GM03348 (cell line): ENCODE measurements around the gene THUMPD2.
"Not testable (repeated sequence)": the region's sequence is repeated elsewhere in the genome, so short reads cannot be mapped to it uniquely, and the experiment has no call there.

Experiments
- DNase-seq: peaks from one replicate; pipeline ENCODE4 v3.0.0; 2012; ENCODE audit warnings: low spot score

THUMPD2 gene

GRCh38 chr2:39778775-39779340 is at the start of gene THUMPD2:
THUMPD2 (minus strand) TSS chr2:39779258; CDS start chr2:39779239, 19 bp downstream.
- peak; percentile 89 for DNase-seq

DNA sequence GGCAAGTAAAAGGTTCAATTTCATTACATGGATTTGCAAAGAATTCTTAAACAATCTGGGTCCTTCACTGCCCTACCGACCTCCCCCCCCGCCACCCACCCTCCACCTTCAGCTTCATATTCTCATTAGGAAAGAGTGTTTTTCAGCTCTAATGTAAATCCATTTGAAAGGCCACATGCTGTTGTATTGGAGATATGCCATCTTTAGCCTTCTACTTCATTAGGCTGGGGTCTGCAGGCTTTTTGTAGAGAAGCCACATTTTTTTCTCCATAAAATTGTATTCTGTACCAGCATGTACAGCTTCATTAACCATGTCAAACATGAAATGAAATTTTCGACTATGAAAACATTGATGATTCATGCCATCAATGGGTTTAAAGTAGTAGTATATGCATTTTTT is 42.8 kb upstream of the THUMPD2 start:
- DNase-seq = no peak

- no peak for DNase-seq
These were observed 37.8 kb upstream of the THUMPD2 start for GRCh38 chr2:39816845-39817244.

- DNase-seq = no peak
These were observed 37.4 kb upstream of the THUMPD2 start for GRCh38 chr2:39816428-39816827.

DNA sequence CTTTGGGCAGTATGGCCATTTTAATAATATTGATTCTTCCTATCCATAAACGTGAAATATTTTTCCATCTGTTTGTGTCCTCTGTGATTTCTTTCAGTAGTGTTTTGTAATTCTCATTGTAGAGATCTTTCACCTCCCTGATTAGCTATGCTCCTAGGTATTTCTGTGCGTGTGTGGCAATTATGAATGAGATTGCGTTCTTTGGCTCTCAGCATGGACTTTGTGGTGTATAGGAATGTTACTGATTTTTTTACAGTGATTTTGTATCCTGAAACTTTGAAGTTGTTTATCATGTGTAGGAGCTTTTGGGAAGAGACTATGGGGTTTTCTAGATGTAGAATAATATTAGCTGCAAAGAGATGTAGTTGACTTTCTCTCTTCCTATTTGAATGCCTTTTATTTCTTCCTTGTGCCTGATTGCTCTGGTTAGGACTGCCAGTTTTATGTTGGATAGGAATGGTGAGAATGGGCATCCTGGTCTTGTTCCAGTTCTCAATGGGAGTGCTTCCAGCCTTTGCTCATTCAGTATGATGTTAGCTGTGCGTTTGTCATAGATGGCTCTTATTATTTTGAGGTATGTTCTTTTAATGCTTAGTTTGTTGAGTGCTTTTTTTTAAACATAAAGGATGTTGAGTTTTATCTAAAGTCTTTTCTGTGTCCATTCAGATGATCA is 27.0 kb upstream of the THUMPD2 start:
- peak; percentile 15 for DNase-seq

GRCh38 chr2:39803839-39804238 is 24.8 kb upstream of the THUMPD2 start:
- DNase-seq = no peak

DNA sequence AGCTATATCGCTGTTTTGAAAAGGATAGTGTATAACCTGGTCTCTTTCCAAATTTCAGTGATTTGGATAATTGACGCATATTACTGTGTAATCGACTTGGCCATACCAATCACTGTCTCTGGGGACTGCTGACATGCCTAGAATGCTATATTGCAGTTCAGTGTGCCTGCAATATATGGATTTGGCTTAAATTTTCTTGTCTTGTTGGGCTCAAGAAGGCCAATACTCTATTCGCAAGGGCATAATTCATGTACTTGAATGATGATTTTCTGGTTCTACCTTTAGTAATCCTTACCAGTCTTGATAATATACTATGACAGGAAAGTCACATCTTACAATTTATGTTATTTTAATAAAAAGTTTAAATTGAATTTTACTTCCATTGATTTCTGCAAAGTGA is 21.7 kb upstream of the THUMPD2 start:
- DNase-seq = no peak

- DNase-seq = no peak
These were observed 17.1 kb upstream of the THUMPD2 start for GRCh38 chr2:39796134-39796533.

DNA sequence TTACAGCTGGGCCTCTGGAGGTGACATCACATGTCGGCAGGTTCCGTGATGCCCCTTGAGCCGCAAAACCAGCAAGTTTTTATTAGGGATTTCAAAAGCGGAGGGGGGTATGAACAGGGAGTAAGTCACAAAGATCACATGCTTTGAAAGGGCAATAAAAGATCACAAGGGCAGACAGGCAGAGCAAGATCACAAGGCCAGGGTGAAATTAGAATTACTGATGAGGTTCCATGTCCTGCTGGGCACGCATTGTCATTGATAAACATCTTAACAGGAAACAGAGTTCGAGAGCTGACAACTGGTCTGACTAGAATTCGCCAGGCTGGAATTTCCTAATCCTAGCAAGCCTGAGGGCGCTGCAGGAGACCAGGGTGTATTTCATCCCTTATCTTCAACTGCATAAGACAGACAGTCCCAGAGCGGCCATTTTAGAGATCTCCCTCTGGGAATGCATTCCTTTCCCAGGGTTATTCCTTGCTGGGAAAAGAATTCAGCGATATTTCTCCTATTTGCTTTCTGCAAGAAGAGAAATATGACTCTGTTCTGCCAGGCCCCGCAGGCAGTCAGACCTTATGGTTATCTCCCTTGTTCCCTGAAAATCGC is 11.3 kb upstream of the THUMPD2 start:
- DNase-seq = not testable (repeated sequence)

DNA sequence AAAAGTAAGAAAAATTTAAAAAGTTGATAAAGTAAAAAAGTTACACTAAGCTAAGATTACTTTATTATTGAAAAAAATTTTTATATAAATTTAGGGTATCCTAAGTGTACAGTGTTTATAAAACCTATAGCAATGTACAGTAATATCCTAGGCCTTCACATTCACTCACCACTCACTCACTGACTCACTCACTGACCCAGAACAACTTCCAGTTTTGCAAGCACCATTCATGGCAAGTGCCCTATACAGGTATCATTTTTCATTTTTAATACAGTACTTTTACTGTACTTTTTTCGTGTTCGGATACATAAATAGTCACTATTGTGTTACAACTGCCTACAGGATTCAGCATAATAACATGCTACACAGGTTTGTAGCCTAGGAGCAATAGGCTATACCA is 8.9 kb upstream of the THUMPD2 start:
- DNase-seq = no peak

GRCh38 chr2:39786761-39787522 is 7.9 kb upstream of the THUMPD2 start:
- no peak for DNase-seq

DNA sequence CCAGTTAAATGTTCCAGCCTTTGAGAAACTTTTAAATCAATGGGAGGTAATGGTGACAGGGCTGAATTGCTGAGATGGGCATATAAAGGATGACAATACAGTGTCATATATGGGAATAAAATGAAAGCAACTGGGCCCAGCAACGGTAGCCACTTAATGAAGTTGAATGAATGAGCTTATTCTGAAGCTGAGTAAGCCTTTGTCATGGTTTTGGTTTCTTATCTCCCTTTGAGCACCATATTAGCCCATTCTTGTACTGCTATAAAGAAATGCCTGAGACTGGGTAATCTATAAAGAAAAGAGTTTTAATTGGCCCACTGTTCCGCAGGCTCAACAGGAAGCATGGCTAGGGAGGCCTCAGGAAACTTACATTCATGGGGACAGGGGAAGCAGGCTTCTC is 3.5 kb upstream of the THUMPD2 start:
- DNase-seq = no peak

- no peak for DNase-seq
These were observed 2.6 kb upstream of the THUMPD2 start for GRCh38 chr2:39781697-39782096.

DNA sequence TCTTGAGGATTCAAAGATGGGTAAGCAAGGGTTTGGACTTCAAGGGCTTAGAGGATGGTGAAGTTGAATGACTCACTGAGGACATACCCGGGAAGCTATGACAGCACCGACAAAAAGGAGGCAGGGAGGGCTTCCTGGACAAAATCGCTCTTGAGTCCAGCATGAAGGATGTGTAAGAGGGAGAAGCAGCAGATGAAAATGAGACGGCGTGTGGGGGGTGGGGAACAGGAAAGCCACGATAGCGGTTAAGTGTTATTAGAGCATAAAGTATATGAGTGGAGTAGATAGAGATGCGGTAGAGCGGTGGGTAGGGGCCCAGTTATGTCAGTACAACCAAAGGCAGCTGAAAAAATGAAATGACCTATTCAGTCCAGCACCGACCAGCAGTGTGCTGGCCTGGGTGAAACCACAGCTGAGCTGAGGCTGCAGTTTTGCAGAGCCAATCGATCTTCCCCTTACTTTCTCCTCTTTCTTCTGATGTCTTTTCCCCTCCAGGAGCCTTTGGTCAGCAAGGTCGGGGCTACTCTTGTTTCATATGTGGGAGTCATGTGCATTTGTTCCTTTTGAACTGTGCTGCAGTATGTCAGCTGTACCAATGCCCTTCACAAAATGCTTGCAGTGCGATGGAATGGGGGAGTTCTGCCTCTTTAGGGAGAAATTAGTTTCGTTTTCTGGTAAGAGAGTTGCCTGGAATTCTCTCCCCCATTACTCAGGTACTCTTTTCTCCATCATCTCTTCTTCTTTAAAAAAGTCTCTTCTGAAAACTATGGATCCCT is 2.0 kb upstream of the THUMPD2 start:
- no peak for DNase-seq

DNA sequence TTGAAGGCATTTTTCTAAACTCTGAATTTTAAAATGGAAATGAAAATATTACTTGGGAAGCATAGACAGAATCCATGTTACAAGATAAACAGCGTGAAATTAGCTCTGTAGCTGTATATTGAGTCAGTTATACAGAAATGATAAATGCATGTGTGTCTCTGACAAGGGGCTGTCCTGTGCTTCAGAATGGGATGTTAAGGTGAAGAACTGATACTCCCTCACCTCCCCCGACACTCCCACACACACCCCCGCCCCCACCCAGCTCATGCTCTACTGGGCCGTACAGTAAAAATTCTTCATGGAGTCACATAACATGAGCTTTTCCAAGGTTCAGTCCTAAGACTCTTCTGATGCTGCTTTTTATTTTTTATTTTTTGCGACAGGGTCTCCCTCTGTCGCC is 869 bp upstream of the THUMPD2 start:
- no peak for DNase-seq

GRCh38 chr2:39779341-39779851 is 338 bp upstream of the THUMPD2 start:
- DNase-seq = peak; percentile 9

GRCh38 chr2:39778233-39778632 is 825 bp downstream of the THUMPD2 start:
- peak; percentile 11 for DNase-seq

- DNase-seq = no peak
These were observed 6.3 kb downstream of the THUMPD2 start for GRCh38 chr2:39772812-39773152.

DNA sequence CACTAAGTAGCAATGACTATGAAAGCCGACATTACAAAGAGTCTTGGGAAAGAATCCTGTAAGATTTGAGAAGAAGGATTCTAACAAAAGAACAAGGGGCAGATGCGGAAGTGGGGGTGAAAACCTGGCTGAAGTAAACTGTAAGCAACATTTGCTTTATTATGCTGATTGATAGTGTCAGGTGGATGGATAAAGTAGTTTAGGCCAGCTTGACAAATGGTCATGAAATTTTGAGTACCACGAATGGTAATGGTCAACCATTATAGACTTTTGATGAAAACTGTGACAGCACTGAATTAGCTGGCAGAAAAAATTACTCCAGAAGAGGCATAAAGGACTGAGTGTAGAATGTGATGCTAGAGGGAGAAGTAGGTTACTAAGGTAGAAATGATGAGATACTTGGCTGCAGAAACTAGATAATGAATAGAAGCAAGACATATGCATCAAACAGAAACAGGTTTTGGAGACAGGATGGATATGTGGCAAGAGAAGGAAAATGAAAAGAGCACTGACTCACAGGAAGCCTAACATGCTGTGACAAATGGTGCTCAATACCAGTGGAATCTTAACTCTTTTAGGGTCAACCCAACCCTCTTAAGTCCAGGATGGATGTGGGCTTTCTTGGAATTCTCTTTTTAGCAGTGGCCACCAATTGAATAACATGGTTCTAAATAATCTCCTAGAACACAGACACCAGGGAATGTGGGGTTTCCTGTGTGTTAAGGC is 6.8 kb downstream of the THUMPD2 start:
- DNase-seq = peak; percentile 55

DNA sequence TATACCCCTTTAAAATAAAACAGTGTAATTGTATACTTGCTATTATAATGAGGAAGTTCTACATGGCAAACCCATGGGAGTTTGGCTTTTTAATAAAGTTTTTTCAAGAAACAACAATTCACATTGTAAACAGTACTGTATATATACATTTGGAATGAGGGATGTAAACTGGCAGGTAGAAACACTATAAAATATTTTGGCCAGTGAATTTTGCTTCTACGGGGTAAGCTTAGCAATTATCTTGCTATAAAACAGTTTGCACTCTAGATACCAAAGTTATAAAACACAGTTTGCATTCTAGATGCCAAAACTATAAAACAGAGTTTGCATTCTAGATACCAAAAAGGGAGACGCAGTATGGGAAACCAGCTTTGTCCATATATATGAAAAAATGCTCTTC is 16.6 kb downstream of the THUMPD2 start:
- DNase-seq = no peak

DNA sequence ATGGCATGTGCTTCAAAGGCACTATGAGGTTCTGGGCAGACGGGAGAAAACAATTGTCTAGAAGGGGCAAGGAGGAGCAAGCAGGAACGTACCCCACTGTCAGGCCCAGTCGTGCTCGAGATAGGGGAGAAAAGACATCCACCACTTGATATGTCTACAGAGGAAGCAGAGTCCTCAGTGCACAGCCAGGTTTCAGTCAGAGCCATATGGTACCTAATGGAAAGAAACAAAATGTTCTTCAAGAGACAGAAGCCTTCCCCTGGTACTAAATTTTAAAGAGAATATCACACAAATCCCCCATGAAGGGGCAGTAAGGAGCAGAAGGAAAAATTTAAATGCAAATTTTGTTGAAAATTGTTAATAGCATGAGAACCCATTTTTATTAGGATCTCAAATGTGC is 21.9 kb downstream of the THUMPD2 start:
- no peak for DNase-seq
